H9 (cell line): ENCODE data around the gene ZNF831. TPM values are rescaled to one million over a fixed set of nuclear protein-coding genes. Genes with fewer than 3 reads are reported as not detected.

Source experiments
- DNase-seq: peaks from one replicate; pipeline ENCODE4 v3.0.0-alpha.2; 2017
- H2AFZ ChIP-seq: one replicate; pipeline ENCODE4 v1.6.1; 2013; ENCODE audit warnings: mild to moderate bottlenecking, low read length, control low read depth, moderate library complexity
- H2AK5ac ChIP-seq: 2 replicates; pipeline ENCODE4 v1.6.1; 2013; ENCODE audit warnings: low read length, control low read depth, mixed read lengths; ENCODE audit not compliant: insufficient read length
- H2BK120ac ChIP-seq: one replicate; pipeline ENCODE4 v1.6.1; 2013; ENCODE audit warnings: low read depth, mild to moderate bottlenecking, low read length, control low read depth, inconsistent platforms; ENCODE audit not compliant: poor library complexity, severe bottlenecking
- H2BK12ac ChIP-seq: 2 replicates; pipeline ENCODE4 v1.6.1; 2013; ENCODE audit warnings: low read length, control low read depth, mixed read lengths, low read depth; ENCODE audit not compliant: insufficient read length
- H2BK15ac ChIP-seq: 2 replicates; pipeline ENCODE4 v1.6.1; 2013; ENCODE audit warnings: low read depth, low read length, control low read depth
- H2BK20ac ChIP-seq: one replicate; pipeline ENCODE4 v1.6.1; 2013; ENCODE audit warnings: low read depth, mild to moderate bottlenecking, low read length, control low read depth, inconsistent platforms; ENCODE audit not compliant: poor library complexity, severe bottlenecking
- H2BK5ac ChIP-seq: 2 replicates; pipeline ENCODE4 v1.6.1; 2013; ENCODE audit warnings: low read length, control low read depth, mixed read lengths; ENCODE audit not compliant: insufficient read length
- H3K14ac ChIP-seq: 2 replicates; pipeline ENCODE4 v1.6.1; 2013; ENCODE audit warnings: low read length, control low read depth; ENCODE audit not compliant: insufficient read depth
- H3K18ac ChIP-seq: 2 replicates; pipeline ENCODE4 v1.6.1; 2013; ENCODE audit warnings: low read depth, mild to moderate bottlenecking, mixed read lengths, low read length, control low read depth; ENCODE audit not compliant: insufficient read length
- H3K23ac ChIP-seq: 2 replicates; pipeline ENCODE4 v1.6.1; 2013; ENCODE audit warnings: low read length, control low read depth, mixed read lengths, low read depth; ENCODE audit not compliant: insufficient read length
- H3K23me2 ChIP-seq: 2 replicates; pipeline ENCODE4 v1.6.1; 2013; ENCODE audit warnings: low read depth, mild to moderate bottlenecking, mixed read lengths, low read length, control low read depth; ENCODE audit not compliant: insufficient read length, poor library complexity, severe bottlenecking
- H3K27ac ChIP-seq: 2 replicates; pipeline ENCODE4 v1.5.1; 2013; ENCODE audit warnings: low read length, control low read depth, mixed read lengths, low read depth; ENCODE audit not compliant: insufficient read length
- H3K27me3 ChIP-seq: 2 replicates; pipeline ENCODE4 v1.6.1; 2013; ENCODE audit warnings: low read length, control low read depth, inconsistent platforms; ENCODE audit not compliant: insufficient read depth
- H3K4ac ChIP-seq: 2 replicates; pipeline ENCODE4 v1.6.1; 2013; ENCODE audit warnings: low read depth, mild to moderate bottlenecking, control low read depth, inconsistent platforms, low read length, moderate library complexity
- H3K4me1 ChIP-seq: 2 replicates; pipeline ENCODE4 v1.6.1; 2013; ENCODE audit warnings: low read length, control low read depth, inconsistent platforms; ENCODE audit not compliant: insufficient read depth
- H3K4me2 ChIP-seq: 2 replicates; pipeline ENCODE4 v1.6.1; 2013; ENCODE audit warnings: low read length, control low read depth, mixed read lengths; ENCODE audit not compliant: insufficient read length, insufficient read depth
- H3K56ac ChIP-seq: 2 replicates; pipeline ENCODE4 v1.6.1; 2013; ENCODE audit warnings: low read depth, mild to moderate bottlenecking, mixed read lengths, low read length, control low read depth; ENCODE audit not compliant: insufficient read length
- H3K79me1 ChIP-seq: 2 replicates; pipeline ENCODE4 v1.6.1; 2013; ENCODE audit warnings: low read depth, mild to moderate bottlenecking, moderate library complexity, low read length, control low read depth, inconsistent platforms; ENCODE audit not compliant: insufficient read depth, poor library complexity, severe bottlenecking
- H3K79me2 ChIP-seq: 2 replicates; pipeline ENCODE4 v1.6.1; 2013; ENCODE audit warnings: low read length, control low read depth, inconsistent platforms; ENCODE audit not compliant: insufficient read depth
- H3K9ac ChIP-seq: 2 replicates; pipeline ENCODE4 v1.6.1; 2013; ENCODE audit warnings: low read length, control low read depth, mixed read lengths; ENCODE audit not compliant: insufficient read length; ENCODE audit errors: extremely low read depth
- H3K9me3 ChIP-seq: one replicate; pipeline ENCODE4 v1.6.1; 2013; ENCODE audit warnings: low read depth, low read length, inconsistent platforms; ENCODE audit not compliant: control insufficient read depth
- H3T11ph ChIP-seq: one replicate; pipeline ENCODE4 v1.6.1; 2013; ENCODE audit warnings: mild to moderate bottlenecking, low read length, control low read depth, inconsistent platforms
- H4K20me1 ChIP-seq: one replicate; pipeline ENCODE4 v1.6.1; 2013; ENCODE audit not compliant: control insufficient read depth, insufficient read length, insufficient read depth
- H4K5ac ChIP-seq: 2 replicates; pipeline ENCODE4 v1.6.1; 2013; ENCODE audit warnings: low read depth, mild to moderate bottlenecking, mixed read lengths, low read length, control low read depth; ENCODE audit not compliant: insufficient read length
- H4K8ac ChIP-seq: replicated peaks from 2 replicates; pipeline ENCODE4 v1.6.1; 2013; ENCODE audit warnings: low read length, control low read depth, mixed read lengths, low read depth; ENCODE audit not compliant: insufficient read length
- H4K91ac ChIP-seq: 2 replicates; pipeline ENCODE4 v1.6.1; 2013; ENCODE audit warnings: low read depth, mild to moderate bottlenecking, moderate library complexity, mixed read lengths, low read length, control low read depth; ENCODE audit not compliant: insufficient read length
- H3K27ac Mint-ChIP-seq, 3 experiments: 2 replicates in 2 of 3; 3 replicates in 1 of 3; pipeline ENCODE4 v1.8.0; 2020 to 2021; ENCODE audit warnings: mixed read lengths in 3 of 3, mild to moderate bottlenecking in 1 of 3, moderate library complexity in 1 of 3
- H3K27me3 Mint-ChIP-seq: 2 replicates; pipeline ENCODE4 v1.8.0; 2021; ENCODE audit warnings: low read depth, mild to moderate bottlenecking, moderate library complexity, mixed read lengths
- H3K36me3 Mint-ChIP-seq, 3 experiments: 2 replicates in 2 of 3; 3 replicates in 1 of 3; pipeline ENCODE4 v1.8.0; 2020 to 2021; ENCODE audit warnings: low read depth in 3 of 3, mixed read lengths in 3 of 3; ENCODE audit not compliant: insufficient read depth in 1 of 3
- H3K4me1 Mint-ChIP-seq, 2 experiments: 2 replicates each; pipeline ENCODE4 v1.8.0; 2020; ENCODE audit warnings: mixed read lengths in 2 of 2
- H3K4me3 Mint-ChIP-seq, 2 experiments: 2 replicates in 1 of 2; 3 replicates in 1 of 2; pipeline ENCODE4 v1.8.0; 2020 to 2021; ENCODE audit warnings: mild to moderate bottlenecking in 2 of 2, mixed read lengths in 2 of 2, moderate library complexity in 1 of 2
- H3K9me3 Mint-ChIP-seq, 2 experiments: 2 replicates in 1 of 2; 3 replicates in 1 of 2; pipeline ENCODE4 v1.8.0; 2020; ENCODE audit warnings: mild to moderate bottlenecking in 2 of 2, mixed read lengths in 2 of 2, moderate library complexity in 1 of 2
- CTCF ChIP-seq: fragments of 200-600 bp; sonication (generic); conservative IDR thresholded peaks from 3 replicates; pipeline ENCODE4 v1.8.0; 2021; ENCODE audit warnings: antibody characterized with exemption, mild to moderate bottlenecking
- WGBS: extraction: QIAGEN DNeasy Blood & Tissue Kit; methylation state at CpG from one replicate; pipeline ENCODE4 v1.1.7; 2013; ENCODE audit warnings: missing lambda C conversion rate, low lambda C conversion rate, mixed read lengths; ENCODE audit not compliant: insufficient read length; ENCODE audit errors: extremely low coverage; 5-methylcytosine and 5-hydroxymethylcytosine counted together
- total RNA-seq: library from RNA; stranded (reverse); gene quantifications from 2 replicates; pipeline ENCODE4 v1.2.1, GENCODE V29; 2021

ZNF831 gene
- total RNA-seq, 1 experiment from 2014 or later: not detected

DNA sequence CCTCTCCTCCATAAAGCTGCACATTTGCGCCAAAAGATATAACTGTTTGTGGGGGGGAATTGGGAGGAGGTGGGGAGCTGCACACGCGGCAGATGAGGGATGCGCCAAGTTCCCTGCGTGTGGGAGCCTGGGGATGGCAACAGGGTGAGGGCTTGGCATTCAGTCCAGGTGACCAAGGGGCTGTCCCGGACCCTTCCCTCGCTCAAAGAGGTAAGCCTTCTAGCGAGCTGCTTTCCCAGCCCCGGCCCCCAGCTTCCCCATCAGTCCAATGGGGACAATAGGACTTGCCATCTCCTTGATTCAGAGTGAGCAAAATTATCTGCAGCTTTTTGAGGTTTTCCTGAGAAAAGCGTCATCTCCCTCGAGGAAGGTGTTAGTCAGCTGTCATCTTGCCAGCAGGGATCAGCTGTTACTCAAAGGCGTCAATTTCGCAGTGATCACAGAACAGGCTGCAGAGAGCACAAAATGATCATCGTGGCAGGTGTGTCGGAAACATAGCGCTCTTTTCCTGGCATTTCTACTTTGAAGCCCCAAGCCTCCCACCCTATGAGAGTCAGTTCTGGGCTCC is 21.3 kb downstream of the ZNF831 start:
- Histone ChIP-seq H3K9ac (no peak overlapping the region), H2BK12ac (no peak overlapping the region), H3K23me2 (no peaks in the 10 kb centered on the region), H2BK15ac (no peak overlapping the region), H2BK120ac (no peak overlapping the region), H3K79me1 (no peaks in the 10 kb centered on the region), H3K27me3 (no peaks in the 10 kb centered on the region; the same call in 1 of the 2 replicates), H3T11ph (no peak overlapping the region), H3K4ac (no peak overlapping the region), H3K14ac (no peak overlapping the region), H4K20me1 (no peaks in the 10 kb centered on the region), H4K5ac (no peak overlapping the region), H3K4me1 (no peaks in the 10 kb centered on the region), H3K56ac (no peak overlapping the region), H3K4me2 (no peak overlapping the region), H2AK5ac (no peak overlapping the region), H4K91ac (no peak overlapping the region), H3K9me3 (no peaks in the 10 kb centered on the region), H3K27ac (no peak overlapping the region), H3K79me2 (no peaks in the 10 kb centered on the region), H3K18ac (no peak overlapping the region), H3K23ac (no peak overlapping the region), H4K8ac (no peak overlapping the region), H2AFZ (no peak overlapping the region), H2BK5ac (no peak overlapping the region), H2BK20ac (no peak overlapping the region)
- no peak for TF ChIP-seq CTCF
- no peaks in the 10 kb centered on the region; a peak in 1 of 4 replicates for H3K4me1 Mint-ChIP-seq
- H3K27me3 Mint-ChIP-seq: peaks cover 13% of the 10 kb centered on the region
- WGBS: no CpG with 5 or more reads among the region's 16 CpGs
- no peak overlapping the region for H3K27ac Mint-ChIP-seq
- H3K36me3 Mint-ChIP-seq: no peaks in the 10 kb centered on the region
- no peak overlapping the region for H3K4me3 Mint-ChIP-seq
- no peaks in the 10 kb centered on the region for H3K9me3 Mint-ChIP-seq
- no peak for DNase-seq
